ENCODE results near the gene VTI1A.

Gene VTI1A

GRCh38 chr10:112581921-112582320 lies 134.9 kb downstream of the VTI1A start:
- no peak for DNase-seq (ENCODE audit: low spot score)

GRCh38 chr10:112583236-112583939 lies 136.4 kb downstream of the VTI1A start:
- no peak for DNase-seq (ENCODE audit: low spot score)
- no peak for TF ChIP-seq CTCF (IDR thresholded peaks at IDR 0.05; ENCODE audit: extremely low read depth, insufficient read depth, missing control alignments)
- in situ Hi-C loops (cut with MboI; ENCODE audit: low pct_unique_long_range_greater_than_20kb, low sequenced_read_pairs, unreplicated experiment), result no loop called here

More at GRCh38 chr10:112581921-112582320, 134.9 kb downstream of the VTI1A start:
- no peak for TF ChIP-seq CTCF (IDR thresholded peaks at IDR 0.05; ENCODE audit: extremely low read depth, insufficient read depth, missing control alignments)
- in situ Hi-C loops (cut with MboI; ENCODE audit: low pct_unique_long_range_greater_than_20kb, low sequenced_read_pairs, unreplicated experiment), result no loop called here

- DNase-seq (ENCODE audit: low spot score), result no peak
- in situ Hi-C loops (cut with MboI; ENCODE audit: low pct_unique_long_range_greater_than_20kb, low sequenced_read_pairs, unreplicated experiment), result no loop called here
- TF ChIP-seq CTCF (IDR thresholded peaks at IDR 0.05; ENCODE audit: extremely low read depth, insufficient read depth, missing control alignments), result no peak
Observed at GRCh38 chr10:112584276-112584675, 137.3 kb downstream of the VTI1A start.

GRCh38 chr10:112585126-112585525 lies 138.1 kb downstream of the VTI1A start:
- in situ Hi-C loops (cut with MboI; ENCODE audit: low pct_unique_long_range_greater_than_20kb, low sequenced_read_pairs, unreplicated experiment), result no loop called here
- DNase-seq (ENCODE audit: low spot score), result no peak
- no peak for TF ChIP-seq CTCF (IDR thresholded peaks at IDR 0.05; ENCODE audit: extremely low read depth, insufficient read depth, missing control alignments)

GRCh38 chr10:112585960-112586359 lies 138.9 kb downstream of the VTI1A start:
- no peak for TF ChIP-seq CTCF (IDR thresholded peaks at IDR 0.05; ENCODE audit: extremely low read depth, insufficient read depth, missing control alignments)
- in situ Hi-C loops (cut with MboI; ENCODE audit: low pct_unique_long_range_greater_than_20kb, low sequenced_read_pairs, unreplicated experiment), result no loop called here
- DNase-seq (ENCODE audit: low spot score), result no peak

- no peak for DNase-seq (ENCODE audit: low spot score)
- in situ Hi-C loops (cut with MboI; ENCODE audit: low pct_unique_long_range_greater_than_20kb, low sequenced_read_pairs, unreplicated experiment), result no loop called here
- no peak for TF ChIP-seq CTCF (IDR thresholded peaks at IDR 0.05; ENCODE audit: extremely low read depth, insufficient read depth, missing control alignments)
Observed at GRCh38 chr10:112587729-112588128, 140.7 kb downstream of the VTI1A start.
